GM19025 (cell line): Measurements from ENCODE around the gene NODAL.
"Not testable (repeated sequence)": the region's sequence is repeated elsewhere in the genome, so short reads cannot be mapped to it uniquely, and the experiment has no call there.

Experiments used
- ATAC-seq: cut with Tn5 transposase; IDR thresholded peaks from one replicate; pipeline ENCODE4 v1.9.1; 2021; ENCODE audit warnings: mild to moderate bottlenecking, low read depth, moderate library complexity; ENCODE audit not compliant: unreplicated experiment

NODAL gene

DNA sequence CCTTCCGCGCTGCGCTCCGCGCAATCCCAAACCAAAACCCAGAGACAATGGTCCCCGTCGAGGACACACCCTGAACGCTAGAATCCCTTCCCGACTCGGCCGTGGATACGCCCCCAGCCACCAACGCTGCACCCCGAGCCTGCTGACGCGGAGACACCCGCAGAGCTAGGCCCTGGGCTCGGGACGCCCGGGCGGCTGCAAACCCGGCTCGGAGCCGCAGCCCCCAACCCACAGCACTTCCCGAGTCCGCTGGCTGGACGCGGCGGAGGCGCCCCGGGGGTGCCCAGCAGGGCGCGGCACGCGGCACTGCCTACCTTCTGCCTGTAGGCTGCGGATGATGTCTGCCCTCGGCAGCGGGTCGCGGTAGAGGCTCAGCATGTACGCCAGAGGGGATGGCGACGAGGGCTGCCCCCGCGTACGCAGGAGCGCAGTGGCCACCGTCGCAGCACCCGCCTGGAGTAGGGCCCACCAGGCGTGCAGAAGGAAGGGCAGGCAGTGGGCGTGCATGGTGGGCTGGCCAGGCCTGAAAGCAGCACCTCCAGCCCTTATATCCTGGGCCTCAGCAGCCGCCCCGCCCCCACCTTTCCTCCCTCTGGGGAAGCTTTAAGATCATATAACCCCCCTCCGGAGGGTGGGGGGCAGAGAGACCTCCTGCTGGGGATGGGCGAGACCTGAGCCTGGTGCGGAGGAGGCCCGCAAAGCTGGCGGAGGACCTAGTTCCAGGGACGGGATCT, at the start of gene NODAL:
Gene NODAL (minus strand): TSS at position 521 of the 734 bp plus-strand sequence. CDS start 14 bp downstream, at position 507.
- ATAC-seq = no peak

GRCh38 chr10:70490142-70490541, 48.7 kb upstream of the NODAL start:
- no peak for ATAC-seq

DNA sequence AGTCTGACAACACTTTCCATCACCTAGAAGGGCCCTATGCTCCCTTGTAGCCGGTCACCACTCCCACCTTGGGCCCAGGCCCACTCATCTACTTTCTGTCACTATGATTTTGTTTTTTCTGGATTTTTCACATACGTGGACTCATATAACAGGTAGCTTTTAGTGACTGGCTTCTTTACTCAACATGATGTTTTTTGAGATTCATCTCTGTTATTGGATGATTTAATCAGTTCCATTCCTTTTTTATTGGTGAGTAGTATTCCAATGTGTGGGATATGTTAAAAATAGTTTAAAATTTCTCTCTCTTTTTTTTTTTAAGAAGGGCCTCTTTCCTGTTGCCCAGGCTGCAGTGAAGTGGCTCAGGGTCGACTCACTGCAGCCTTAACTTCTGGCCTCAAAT, 46.3 kb upstream of the NODAL start:
- no peak for ATAC-seq

DNA sequence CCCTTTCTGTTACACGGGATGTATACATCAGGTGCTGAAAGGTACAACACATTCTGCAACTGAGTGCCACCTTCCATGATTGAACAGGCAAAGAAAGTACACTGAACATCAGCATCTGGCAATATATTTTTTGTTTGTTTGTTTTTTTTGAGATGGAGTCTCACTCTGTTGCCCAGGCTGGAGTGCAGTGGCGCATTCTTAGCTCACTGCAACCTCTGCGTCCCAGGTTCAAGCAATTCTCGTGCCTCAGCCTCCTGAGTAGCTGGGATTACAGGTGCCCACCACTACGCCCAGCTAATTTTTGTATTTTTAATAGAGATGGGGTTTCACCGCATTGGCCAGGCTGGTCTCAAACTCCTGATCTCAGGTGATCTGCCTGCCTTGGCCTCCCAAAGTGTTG, 42.4 kb upstream of the NODAL start:
- not testable (repeated sequence) for ATAC-seq

DNA sequence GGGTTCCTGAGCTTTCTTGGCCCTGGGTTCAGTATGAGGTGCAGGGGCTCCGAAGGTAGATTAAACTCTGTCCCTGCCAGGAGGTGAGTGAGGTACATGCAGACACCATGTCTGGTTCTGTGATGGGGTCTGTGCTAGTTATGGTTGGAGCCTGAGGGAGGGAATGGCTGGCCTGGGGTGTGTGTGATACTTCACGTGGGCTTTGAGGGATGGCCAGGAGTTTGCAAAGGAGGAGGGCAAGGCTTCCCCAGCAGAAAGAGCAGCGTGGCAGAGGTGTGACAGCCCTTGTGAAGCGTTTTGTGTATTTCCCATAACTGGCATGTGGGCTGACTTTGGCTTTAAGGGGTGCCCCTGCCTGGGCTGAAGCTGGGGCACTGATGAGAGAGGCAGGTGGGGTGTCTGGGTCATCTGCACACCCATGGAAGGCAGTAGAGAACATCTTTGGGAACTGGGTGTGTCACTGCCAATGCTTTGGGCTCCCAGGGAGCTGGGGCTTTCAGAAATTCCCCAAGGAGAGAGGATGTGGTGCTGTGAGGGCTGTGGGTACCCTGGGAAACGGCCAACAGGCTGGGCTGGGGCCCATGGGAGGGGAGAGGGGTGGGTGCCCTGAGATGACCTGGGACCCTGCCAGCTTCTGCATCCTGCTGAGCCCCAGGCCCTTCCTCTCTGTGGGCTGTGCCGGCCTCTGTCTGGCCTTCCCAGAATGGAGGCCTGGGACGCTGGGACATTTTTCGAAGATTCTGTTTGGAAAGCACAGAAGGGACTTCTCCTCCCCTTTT, 41.7 kb upstream of the NODAL start:
- no peak for ATAC-seq

DNA sequence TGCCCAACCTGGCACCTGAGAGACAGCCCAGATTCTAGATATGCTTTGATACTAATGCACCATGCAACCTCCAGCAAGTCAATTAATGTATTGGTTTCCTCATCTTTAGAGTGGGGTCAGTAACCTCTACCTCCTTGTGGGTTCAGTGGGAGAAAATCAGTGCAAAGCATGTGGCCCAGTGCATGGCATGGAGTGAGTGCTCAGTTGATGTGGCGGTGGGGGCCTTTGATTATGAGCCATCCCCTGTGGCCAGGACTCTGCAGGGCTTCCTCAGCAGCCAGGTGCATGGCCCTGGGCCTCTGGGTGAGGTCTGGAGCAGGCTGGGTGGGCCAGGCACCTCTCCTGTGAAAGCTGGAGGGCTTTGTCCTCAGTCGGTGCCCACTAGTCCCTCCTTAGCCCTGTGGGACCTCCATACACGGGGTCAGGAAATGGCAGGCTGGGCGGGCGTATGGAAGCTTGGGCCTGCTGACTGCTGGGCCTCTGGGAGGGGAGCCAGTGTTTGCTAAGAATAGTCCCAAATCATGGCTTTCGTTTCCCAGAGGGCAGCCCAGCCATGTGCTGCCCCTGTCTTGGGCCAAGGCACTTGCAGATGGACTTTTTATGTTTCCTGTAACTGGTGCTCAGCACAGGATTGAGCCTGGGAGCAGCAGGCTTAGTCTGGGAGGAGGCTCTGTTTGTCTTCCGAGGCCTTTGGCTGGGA, 40.5 kb upstream of the NODAL start:
- ATAC-seq = no peak

- ATAC-seq = no peak
These were observed 39.6 kb upstream of the NODAL start for GRCh38 chr10:70481105-70481504.

GRCh38 chr10:70480239-70480861, 38.9 kb upstream of the NODAL start:
- ATAC-seq = no peak

GRCh38 chr10:70479626-70480238, 38.3 kb upstream of the NODAL start:
- ATAC-seq = no peak

DNA sequence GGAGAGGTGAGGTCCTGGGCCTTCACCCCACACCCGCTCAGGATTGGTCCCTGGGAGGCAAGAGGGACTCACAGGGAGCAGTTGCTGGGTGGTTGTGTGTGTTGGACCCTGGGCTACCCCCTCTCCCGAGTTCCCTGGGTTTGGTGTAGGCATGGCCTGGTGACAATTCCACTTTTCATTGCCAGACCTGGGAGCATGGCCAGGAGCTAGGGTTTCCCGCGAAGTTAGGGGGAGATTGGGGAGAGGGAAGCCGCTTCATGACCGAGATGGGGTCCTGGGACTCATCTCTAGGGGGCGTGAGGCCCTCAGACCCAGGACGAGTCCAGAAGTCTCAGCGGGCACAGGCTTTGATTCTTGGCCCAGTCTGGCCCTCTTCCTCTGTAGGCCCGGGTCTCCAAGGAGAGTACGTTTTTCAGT, 37.7 kb upstream of the NODAL start:
- no peak for ATAC-seq

DNA sequence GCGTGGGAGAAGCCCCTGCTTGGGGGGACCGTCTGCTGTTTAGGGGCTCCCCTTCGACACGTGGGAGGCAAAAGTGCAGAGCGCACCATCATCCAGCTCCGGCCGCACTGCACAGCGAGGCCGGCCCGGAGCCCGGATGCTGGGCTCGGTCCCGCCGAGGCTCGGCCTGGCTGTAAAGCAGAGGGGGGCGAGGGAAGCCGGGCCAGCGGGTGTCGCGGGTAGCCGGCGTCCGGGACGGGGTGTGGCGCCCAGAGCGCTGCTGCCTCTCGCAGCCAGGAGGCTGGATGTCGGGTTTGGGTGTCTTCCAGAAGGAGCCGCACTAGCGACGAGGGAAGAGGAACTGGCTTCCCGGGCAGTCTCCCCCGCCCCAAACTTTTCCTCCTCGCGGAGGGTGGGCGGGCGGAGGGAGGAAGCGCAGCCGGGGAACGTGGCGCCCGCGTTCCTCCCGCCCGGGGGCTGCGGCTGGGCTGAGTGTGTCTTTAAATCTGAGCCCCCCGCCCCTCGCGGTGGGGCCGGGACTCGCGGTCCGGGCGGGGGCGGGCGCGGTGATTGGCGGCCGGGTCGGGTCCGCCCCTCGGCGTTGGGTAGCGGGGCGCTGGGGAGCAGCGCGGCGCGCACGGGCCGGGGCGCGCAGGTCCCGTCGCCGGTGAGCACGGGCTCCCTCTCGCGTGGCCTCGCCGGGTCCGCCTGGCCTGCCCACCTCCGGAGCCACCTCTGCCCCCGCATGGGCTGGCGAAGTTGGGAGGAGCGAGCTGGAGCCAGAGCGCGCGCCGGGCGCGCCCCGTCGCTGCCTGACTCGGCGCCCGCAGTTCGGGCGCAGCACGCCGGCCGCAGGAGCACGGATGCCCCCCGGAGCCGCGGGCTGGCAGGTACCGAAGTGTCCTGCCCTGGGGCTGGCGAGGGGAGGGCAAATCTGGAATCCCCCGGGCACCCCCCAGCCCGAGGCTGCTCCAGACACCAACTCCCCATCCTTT, 37.0 kb upstream of the NODAL start, which contains the start of gene PALD1:
Gene PALD1 (plus strand): TSS at position 577 of the 974 bp plus-strand sequence. CDS start 47,185 bp downstream, outside the sequence.
- no peak for ATAC-seq

GRCh38 chr10:70477661-70478162, 36.2 kb upstream of the NODAL start:
- ATAC-seq = no peak

GRCh38 chr10:70476249-70477035, 35.0 kb upstream of the NODAL start:
- ATAC-seq = no peak

GRCh38 chr10:70475661-70476060, 34.2 kb upstream of the NODAL start:
- no peak for ATAC-seq

DNA sequence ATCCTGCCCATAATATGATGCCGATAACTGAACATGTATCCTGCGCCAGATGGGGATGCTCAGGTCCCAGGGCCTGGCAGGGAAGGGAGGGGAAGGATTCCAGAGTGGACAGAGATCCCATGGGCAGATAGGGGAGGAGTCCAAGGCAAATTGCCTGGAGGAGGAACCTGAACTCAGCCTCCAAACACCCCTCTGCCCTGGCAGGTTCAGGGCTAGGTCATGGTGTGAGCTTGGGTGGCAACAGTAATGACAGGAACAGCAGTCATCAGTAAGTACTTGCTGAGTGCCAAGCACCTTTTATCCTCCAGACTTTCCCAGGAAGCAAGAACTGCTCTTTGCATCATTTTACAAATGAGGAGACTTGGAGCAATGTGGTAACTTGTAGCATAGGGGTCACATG, 33.3 kb upstream of the NODAL start:
- no peak for ATAC-seq

- no peak for ATAC-seq
These were observed 31.4 kb upstream of the NODAL start for GRCh38 chr10:70472799-70473454.

DNA sequence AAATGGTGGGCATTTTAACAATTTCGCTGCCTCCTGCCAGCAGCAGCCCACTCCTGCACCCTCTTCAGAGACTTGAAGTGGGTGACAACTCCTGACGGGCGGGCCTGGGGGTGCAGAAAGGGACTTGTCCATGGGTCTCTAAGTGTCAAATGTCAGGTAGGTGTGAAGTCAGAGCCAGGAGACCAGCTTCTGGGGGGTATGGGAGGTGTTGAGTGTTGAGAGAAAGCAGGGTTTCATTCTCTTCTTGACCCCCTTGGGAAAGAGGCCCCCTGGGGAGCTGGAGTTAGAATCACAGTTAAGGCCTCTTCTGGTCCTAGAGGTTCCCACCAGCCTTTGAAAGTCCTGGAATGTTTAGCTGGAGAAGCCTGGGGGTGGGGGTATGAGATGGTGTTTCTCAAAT, 25.5 kb upstream of the NODAL start:
- ATAC-seq = no peak

DNA sequence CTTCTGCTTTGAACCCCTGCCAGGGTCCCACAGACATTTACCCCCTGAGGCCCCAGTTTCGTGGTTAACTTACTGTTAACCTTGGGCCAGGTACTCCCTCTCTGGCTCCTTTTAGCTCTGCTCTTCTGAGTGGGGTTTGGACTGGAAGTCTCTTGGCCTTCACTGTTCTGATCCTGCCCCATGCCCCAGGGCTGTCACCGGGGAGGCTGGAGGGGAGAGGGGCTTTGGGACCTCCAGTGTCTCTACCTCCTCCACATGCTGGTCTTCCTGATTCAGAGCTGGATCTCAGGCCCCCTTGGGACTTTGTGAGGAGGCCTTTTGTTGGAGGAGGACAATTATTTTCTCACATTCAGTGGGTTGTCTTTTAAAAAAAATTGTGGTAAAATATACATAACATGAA, 24.4 kb upstream of the NODAL start:
- no peak for ATAC-seq
